DND-41 (cell line): ENCODE measurements around the gene RTF2.

Experiments used
- EZH2 ChIP-seq: IDR thresholded peaks from 3 replicates; pipeline ENCODE4 v1.6.1; 2012; ENCODE audit warnings: borderline replicate concordance, low read depth, mild to moderate bottlenecking, moderate library complexity, low read length, inconsistent platforms; ENCODE audit not compliant: severe bottlenecking
- TF ChIP-seq, protein P1 (sequence below): IDR thresholded peaks from 2 replicates; pipeline ENCODE4 v1.5.1; 2012; ENCODE audit warnings: borderline replicate concordance, low read length, moderate library complexity, mild to moderate bottlenecking; ENCODE audit not compliant: poor library complexity, severe bottlenecking; ENCODE audit errors: extremely low read depth

DNA sequence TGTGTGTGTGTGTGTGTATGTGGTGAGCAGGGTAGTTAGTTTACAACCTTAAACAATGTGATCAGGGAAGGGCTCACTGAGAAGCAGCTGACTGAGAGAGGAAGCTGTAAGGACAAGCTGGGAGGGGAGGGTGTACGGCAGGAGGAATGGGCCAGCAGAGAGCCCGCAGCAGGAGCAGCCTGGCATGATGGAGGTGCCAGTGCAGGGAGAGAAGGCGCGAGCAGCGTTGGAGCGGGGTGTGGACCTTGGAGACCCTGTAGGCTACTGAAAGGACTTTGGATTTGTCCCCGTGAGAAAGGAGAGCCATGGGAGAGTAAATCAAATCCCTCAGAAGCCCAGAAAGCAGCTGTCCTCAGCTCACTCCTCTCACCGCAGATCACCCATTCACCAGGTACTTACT, 83.1 kb downstream of the RTF2 start:
- TF ChIP-seq, protein P1, sequence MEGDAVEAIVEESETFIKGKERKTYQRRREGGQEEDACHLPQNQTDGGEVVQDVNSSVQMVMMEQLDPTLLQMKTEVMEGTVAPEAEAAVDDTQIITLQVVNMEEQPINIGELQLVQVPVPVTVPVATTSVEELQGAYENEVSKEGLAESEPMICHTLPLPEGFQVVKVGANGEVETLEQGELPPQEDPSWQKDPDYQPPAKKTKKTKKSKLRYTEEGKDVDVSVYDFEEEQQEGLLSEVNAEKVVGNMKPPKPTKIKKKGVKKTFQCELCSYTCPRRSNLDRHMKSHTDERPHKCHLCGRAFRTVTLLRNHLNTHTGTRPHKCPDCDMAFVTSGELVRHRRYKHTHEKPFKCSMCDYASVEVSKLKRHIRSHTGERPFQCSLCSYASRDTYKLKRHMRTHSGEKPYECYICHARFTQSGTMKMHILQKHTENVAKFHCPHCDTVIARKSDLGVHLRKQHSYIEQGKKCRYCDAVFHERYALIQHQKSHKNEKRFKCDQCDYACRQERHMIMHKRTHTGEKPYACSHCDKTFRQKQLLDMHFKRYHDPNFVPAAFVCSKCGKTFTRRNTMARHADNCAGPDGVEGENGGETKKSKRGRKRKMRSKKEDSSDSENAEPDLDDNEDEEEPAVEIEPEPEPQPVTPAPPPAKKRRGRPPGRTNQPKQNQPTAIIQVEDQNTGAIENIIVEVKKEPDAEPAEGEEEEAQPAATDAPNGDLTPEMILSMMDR: no peak
- TF ChIP-seq EZH2: no peak
